ENCODE results near the gene FAT2. TPM values are rescaled to one million over a fixed set of nuclear protein-coding genes. Genes with fewer than 3 reads are reported as not detected.

Gene FAT2
- polyA plus RNA-seq, 3 donors = not detected

DNA sequence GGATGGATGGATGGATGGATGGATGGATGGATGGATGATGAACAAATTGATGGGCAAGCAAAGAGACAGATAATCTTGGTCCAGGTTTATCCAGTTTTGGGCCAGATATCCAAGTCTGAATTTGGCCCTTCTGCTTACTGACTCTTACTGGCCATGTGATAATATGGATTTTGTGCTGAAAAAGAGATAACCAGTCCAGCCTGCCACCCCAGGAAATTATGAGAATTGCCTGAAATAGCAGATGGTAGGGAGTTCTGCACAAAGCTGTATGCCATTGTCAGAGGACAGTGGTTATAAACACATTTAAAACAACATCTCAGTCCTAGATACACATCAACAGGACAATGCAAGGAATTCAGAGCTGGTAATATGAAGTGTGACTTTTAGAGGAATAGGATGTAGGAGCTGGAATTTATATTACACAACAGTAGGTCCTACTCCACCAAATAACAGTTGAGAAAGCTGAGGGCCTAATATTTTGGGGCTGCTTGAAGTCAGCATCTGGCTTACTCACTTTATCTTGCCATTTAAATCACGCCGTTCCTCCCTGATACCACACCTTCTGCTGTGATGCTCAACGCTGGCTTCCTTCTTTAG, 9.0 kb upstream of the FAT2 start:
- Histone ChIP-seq H3K36me3 (replicated peaks in 1 of 2; ENCODE audit: control insufficient read depth in 1 of 2, insufficient read depth in 2 of 2, low read length in 2 of 2) (no peaks in the 10 kb centered on the region), H3K4me2 (replicated peaks; ENCODE audit: extremely low read depth, low read length, poor library complexity, severe bottlenecking) (no peak overlapping the region), H3K4me1 (ENCODE audit: control insufficient read depth in 1 of 2, insufficient read depth in 2 of 2, low read length in 2 of 2) (no peaks in the 10 kb centered on the region), H4K20me1 (ENCODE audit: insufficient read depth, low read length) (no peaks in the 10 kb centered on the region), H3K4me3 (replicated peaks in 1 of 3; ENCODE audit: low read depth in 2 of 3, low read length in 3 of 3) (no peak overlapping the region), H3K9ac (ENCODE audit: insufficient read depth, low read length, poor library complexity, severe bottlenecking) (no peak overlapping the region), H3K27me3 (ENCODE audit: control insufficient read depth in 2 of 2, insufficient read depth in 2 of 2, low read length in 2 of 2) (no peaks in the 10 kb centered on the region), H3K9me3 (replicated peaks in 1 of 2; ENCODE audit: control insufficient read depth in 1 of 2, insufficient read depth in 1 of 2, low read length in 2 of 2) (no peaks in the 10 kb centered on the region), H3K27ac (ENCODE audit: low read depth in 1 of 2, low read length in 2 of 2) (no peak overlapping the region), H3K79me2 (ENCODE audit: insufficient read depth, low read length) (no peaks in the 10 kb centered on the region), H2AFZ (ENCODE audit: insufficient read depth, low read depth, low read length, poor library complexity, severe bottlenecking) (no peak overlapping the region)
- Mint-ChIP-seq H3K27me3 (ENCODE audit: low read depth in 3 of 3) (peaks cover 2 to 7% (median 6%) of the 10 kb centered on the region in 3 donors), H3K4me3 (no peak overlapping the region), H3K9me3 (no peaks in the 10 kb centered on the region), H3K36me3 (no peaks in the 10 kb centered on the region), H3K27ac (no peak overlapping the region), H3K4me1 (peaks cover 8% of the 10 kb centered on the region)
- intact Hi-C loops (cut with micrococcal nuclease) = no loop called here
- TF ChIP-seq, protein P1, sequence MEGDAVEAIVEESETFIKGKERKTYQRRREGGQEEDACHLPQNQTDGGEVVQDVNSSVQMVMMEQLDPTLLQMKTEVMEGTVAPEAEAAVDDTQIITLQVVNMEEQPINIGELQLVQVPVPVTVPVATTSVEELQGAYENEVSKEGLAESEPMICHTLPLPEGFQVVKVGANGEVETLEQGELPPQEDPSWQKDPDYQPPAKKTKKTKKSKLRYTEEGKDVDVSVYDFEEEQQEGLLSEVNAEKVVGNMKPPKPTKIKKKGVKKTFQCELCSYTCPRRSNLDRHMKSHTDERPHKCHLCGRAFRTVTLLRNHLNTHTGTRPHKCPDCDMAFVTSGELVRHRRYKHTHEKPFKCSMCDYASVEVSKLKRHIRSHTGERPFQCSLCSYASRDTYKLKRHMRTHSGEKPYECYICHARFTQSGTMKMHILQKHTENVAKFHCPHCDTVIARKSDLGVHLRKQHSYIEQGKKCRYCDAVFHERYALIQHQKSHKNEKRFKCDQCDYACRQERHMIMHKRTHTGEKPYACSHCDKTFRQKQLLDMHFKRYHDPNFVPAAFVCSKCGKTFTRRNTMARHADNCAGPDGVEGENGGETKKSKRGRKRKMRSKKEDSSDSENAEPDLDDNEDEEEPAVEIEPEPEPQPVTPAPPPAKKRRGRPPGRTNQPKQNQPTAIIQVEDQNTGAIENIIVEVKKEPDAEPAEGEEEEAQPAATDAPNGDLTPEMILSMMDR (IDR thresholded peaks at IDR 0.05) = no peak
- 100% methylated on average over 3 of the region's 3 CpGs for WGBS (ENCODE audit: insufficient coverage)
- no peak for DNase-seq

DNA sequence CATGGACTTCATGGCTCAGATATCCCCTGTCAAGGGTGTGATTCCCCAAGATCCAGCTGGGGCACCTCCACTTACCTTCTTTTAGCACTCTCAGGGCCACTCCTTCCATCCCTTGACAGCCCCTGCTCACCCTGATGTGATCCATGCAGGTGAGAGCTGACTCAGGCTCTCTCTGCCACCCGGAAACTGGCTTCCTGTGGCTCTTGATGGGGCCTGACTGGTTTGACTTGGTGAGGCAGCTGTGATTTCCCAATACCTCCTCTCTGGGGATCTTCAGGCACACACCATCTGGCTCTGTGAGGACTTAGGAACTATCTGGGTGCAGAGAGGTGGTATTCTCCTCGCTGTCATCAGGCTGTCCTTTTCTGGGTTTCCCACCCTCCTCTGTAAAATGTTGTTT, 7.9 kb upstream of the FAT2 start:
- Histone ChIP-seq H3K79me2 (ENCODE audit: insufficient read depth, low read length) (no peaks in the 10 kb centered on the region), H3K4me3 (replicated peaks in 1 of 3; ENCODE audit: low read depth in 2 of 3, low read length in 3 of 3) (no peak overlapping the region), H2AFZ (ENCODE audit: insufficient read depth, low read depth, low read length, poor library complexity, severe bottlenecking) (no peak overlapping the region), H3K4me2 (replicated peaks; ENCODE audit: extremely low read depth, low read length, poor library complexity, severe bottlenecking) (no peak overlapping the region), H3K27ac (ENCODE audit: low read depth in 1 of 2, low read length in 2 of 2) (no peak overlapping the region), H3K27me3 (ENCODE audit: control insufficient read depth in 2 of 2, insufficient read depth in 2 of 2, low read length in 2 of 2) (no peaks in the 10 kb centered on the region), H4K20me1 (ENCODE audit: insufficient read depth, low read length) (no peaks in the 10 kb centered on the region), H3K9me3 (replicated peaks in 1 of 2; ENCODE audit: control insufficient read depth in 1 of 2, insufficient read depth in 1 of 2, low read length in 2 of 2) (no peaks in the 10 kb centered on the region), H3K9ac (ENCODE audit: insufficient read depth, low read length, poor library complexity, severe bottlenecking) (no peak overlapping the region), H3K36me3 (replicated peaks in 1 of 2; ENCODE audit: control insufficient read depth in 1 of 2, insufficient read depth in 2 of 2, low read length in 2 of 2) (no peaks in the 10 kb centered on the region), H3K4me1 (ENCODE audit: control insufficient read depth in 1 of 2, insufficient read depth in 2 of 2, low read length in 2 of 2) (no peaks in the 10 kb centered on the region)
- H3K27ac Mint-ChIP-seq = peak overlapping the region in 1 of 7 donors; percentile 51
- no peaks in the 10 kb centered on the region for H3K36me3 Mint-ChIP-seq
- no peak overlapping the region for H3K4me3 Mint-ChIP-seq
- TF ChIP-seq, protein P1 (IDR thresholded peaks at IDR 0.05) = no peak
- no peak for DNase-seq
- H3K9me3 Mint-ChIP-seq = no peaks in the 10 kb centered on the region
- WGBS (ENCODE audit: insufficient coverage) = no CpG with 5 or more reads among the region's 2 CpGs
- H3K27me3 Mint-ChIP-seq (ENCODE audit: low read depth in 3 of 3) = peaks cover 2 to 3% (median 3%) of the 10 kb centered on the region in 3 donors
- H3K4me1 Mint-ChIP-seq = peaks cover 8% of the 10 kb centered on the region
- intact Hi-C loops (cut with micrococcal nuclease) = loop anchor here in 1 of 2 donors (5.0 kb wide), 1 partner anchor 53 kb away; no protein-coding TSS in a partner anchor
